HepG2 (cell line): Measurements from ENCODE around the gene SRSF11. TPM values are rescaled to one million over a fixed set of nuclear protein-coding genes. Genes with fewer than 3 reads are reported as not detected.

Experiments
- ATAC-seq: fragments of 200-7000 bp; cut with Tn5 transposase; 3 replicates; pipeline ENCODE4 v1.9.1; 2020; ENCODE audit warnings: mild to moderate bottlenecking, moderate library complexity
- BruUV-seq: library from RNA; stranded (reverse); fragments of 400-500 nt; replicated peaks from 2 replicates; lab custom pipeline; 2021; lab: Mats Ljungman, UMichigan
- CTCF ChIA-PET: fragments of 300-600 bp; formaldehyde crosslinking; extraction: SDS; loops from one replicate; lab custom pipeline; 2021; ENCODE audit warnings: low total read pairs, inconsistent platforms, low intra/inter-chr PET ratio; lab: Yijun Ruan, JAX
- POLR2A ChIA-PET: fragments of 350-600 bp; sonication (Branson Sonifier 250); formaldehyde crosslinking; loops from one replicate; lab custom pipeline; 2020; ENCODE audit warnings: antibody characterized with exemption, inconsistent platforms; lab: Yijun Ruan, JAX
- DNase-seq: peaks from one replicate; pipeline ENCODE4 v3.0.0-alpha.2; 2015; ENCODE audit warnings: low spot score
- FAIRE-seq: peaks from 3 replicates; lab custom pipeline; 2011; peaks lifted over from hg19 to GRCh38; lab: Jason Lieb, UNC
- H2AFZ ChIP-seq: one replicate; pipeline ENCODE4 v1.6.1; 2011; ENCODE audit warnings: low read length, inconsistent platforms
- H3K27ac ChIP-seq: fragments of 300-600 bp; 3 replicates; pipeline ENCODE4 v1.8.0; 2011; ENCODE audit warnings: mixed run types, mild to moderate bottlenecking, mixed read lengths, low read length, inconsistent platforms; ENCODE audit not compliant: insufficient read depth; ENCODE audit errors: extremely low read length
- H3K27me3 ChIP-seq, 2 experiments: fragments of 200-600 bp in 1 of 2; 2 replicates in 1 of 2; 3 replicates in 1 of 2; pipeline versions ENCODE4 v1.6.0 to v1.8.0; 2011; ENCODE audit warnings: low read length in 2 of 2, mild to moderate bottlenecking in 2 of 2, moderate library complexity in 2 of 2, inconsistent platforms in 1 of 2; ENCODE audit not compliant: insufficient read depth in 2 of 2, control insufficient read depth in 1 of 2
- H3K36me3 ChIP-seq, 2 experiments: fragments of 200-600 bp in 1 of 2; replicated peaks in 1 of 2; 2 replicates in 1 of 2; 3 replicates in 1 of 2; pipeline versions ENCODE4 v1.5.1 to v1.8.0; 2011; ENCODE audit warnings: low read length in 2 of 2, inconsistent platforms in 1 of 2; ENCODE audit not compliant: insufficient read depth in 2 of 2, control insufficient read depth in 1 of 2
- H3K4me1 ChIP-seq: 2 replicates; pipeline ENCODE4 v1.5.1; 2012; ENCODE audit warnings: low read length, inconsistent platforms; ENCODE audit not compliant: insufficient read depth
- H3K4me2 ChIP-seq: 2 replicates; pipeline ENCODE4 v1.6.0; 2011; ENCODE audit warnings: low read depth, low read length, inconsistent platforms
- H3K4me3 ChIP-seq, 3 experiments: fragments of 200-600 bp in 1 of 3; sonication (generic), shearing (Covaris generic) in 1 of 3; replicated peaks in 1 of 3; 2 replicates each; pipeline ENCODE4 v1.5.1; 2011 to 2016; ENCODE audit warnings: low read length in 3 of 3, inconsistent platforms in 2 of 3, low read depth in 2 of 3, mild to moderate bottlenecking in 2 of 3, control low read depth in 1 of 3, mixed read lengths in 1 of 3; ENCODE audit not compliant: insufficient read depth in 1 of 3
- H3K79me2 ChIP-seq: one replicate; pipeline ENCODE4 v1.6.1; 2011; ENCODE audit warnings: low read length, inconsistent platforms; ENCODE audit not compliant: insufficient read depth
- H3K9ac ChIP-seq: 2 replicates; pipeline ENCODE4 v1.6.0; 2011; ENCODE audit warnings: mild to moderate bottlenecking, low read depth, low read length, inconsistent platforms; ENCODE audit not compliant: insufficient read depth
- H3K9me3 ChIP-seq: 2 replicates; pipeline ENCODE4 v1.5.1; 2012; ENCODE audit warnings: mild to moderate bottlenecking, low read length
- H4K20me1 ChIP-seq: 2 replicates; pipeline ENCODE4 v1.6.0; 2011; ENCODE audit warnings: inconsistent platforms, mild to moderate bottlenecking, low read length, moderate library complexity; ENCODE audit not compliant: insufficient read depth
- MAF1 ChIP-seq: sonication (generic); formaldehyde crosslinking; IDR thresholded peaks from 2 replicates; pipeline ENCODE4 v1.5.0; 2020; ENCODE audit warnings: missing genetic modification reagents, borderline replicate concordance
- MAZ ChIP-seq, 2 experiments: sonication (generic) in 1 of 2; formaldehyde crosslinking in 1 of 2; IDR thresholded peaks; 2 replicates each; pipeline versions ENCODE4 v1.5.0 to v1.6.1; 2012 to 2020; ENCODE audit warnings: low read depth in 2 of 2, mild to moderate bottlenecking in 2 of 2, borderline replicate concordance in 1 of 2, improper control_type of control experiment in 1 of 2, low read length in 1 of 2, missing genetic modification reagents in 1 of 2, moderate library complexity in 1 of 2
- POLR2AphosphoS2 ChIP-seq: IDR thresholded peaks from 2 replicates; pipeline ENCODE4 v1.6.1; 2011; ENCODE audit warnings: low read depth, low read length, improper control_type of control experiment
- RXRB ChIP-seq: IDR thresholded peaks from 2 replicates; pipeline ENCODE4 v1.6.1; 2016; ENCODE audit warnings: borderline replicate concordance, missing genetic modification reagents, missing compliant biosample characterization
- TAF15 ChIP-seq: fragments of 200-400 bp; formaldehyde crosslinking; IDR thresholded peaks from one replicate; pipeline ENCODE4 v1.6.1; 2018; ENCODE audit warnings: mild to moderate bottlenecking, low read depth, low read length; ENCODE audit not compliant: poor library complexity, severe bottlenecking
- ZFP90 ChIP-seq: sonication (generic); formaldehyde crosslinking; IDR thresholded peaks from 2 replicates; pipeline ENCODE4 v1.8.0; 2022; ENCODE audit warnings: missing genetic modification reagents, mild to moderate bottlenecking, inconsistent platforms, borderline replicate concordance
- ZNF235 ChIP-seq: sonication (generic); formaldehyde crosslinking; IDR thresholded peaks from 2 replicates; pipeline ENCODE4 v1.8.1; 2023; ENCODE audit warnings: mild to moderate bottlenecking, missing genetic modification reagents, borderline replicate concordance
- ZNF335 ChIP-seq: sonication (generic); formaldehyde crosslinking; IDR thresholded peaks from 2 replicates; pipeline ENCODE4 v1.4.0; 2020; ENCODE audit warnings: missing genetic modification reagents
- WGBS: methylation state at CpG from one replicate; pipeline ENCODE4 v1.1.6; 2017; ENCODE audit warnings: low lambda C conversion rate; 5-methylcytosine and 5-hydroxymethylcytosine counted together
- in situ Hi-C: cut with HindIII; loops from 2 replicates; pipeline ENCODE4 v1.10.0; 2017; ENCODE audit warnings: low pct_unique_long_range_greater_than_20kb; ENCODE audit not compliant: extremely low pct_ligation_motif_present
- intact Hi-C: fragments of 100-400 bp; cut with micrococcal nuclease; formaldehyde crosslinking; loops from one replicate; pipeline ENCODE4 v1.10.0; 2022; ENCODE audit not compliant: unreplicated experiment
- polyA plus RNA-seq, 8 experiments: library from polyadenylated mRNA; depleted of rRNA in 3 of 8; stranded (reverse) in 7 of 8; unstranded in 1 of 8; fragments of >200 nt; fragmentation: Illumina TruSeq in 4 of 8; extraction: Trizol in 4 of 8; gene quantifications; 2 replicates each; pipeline versions ENCODE4 v1.2.1 to v1.2.3, GENCODE V29; 2011 to 2016; ENCODE audit warnings: low read depth in 4 of 8, missing spikeins in 1 of 8, mixed read lengths in 1 of 8; ENCODE audit not compliant: insufficient read depth in 1 of 8
- total RNA-seq, 5 experiments: library from RNA; depleted of rRNA; stranded (reverse); fragments of >200 nt; fragmentation: Illumina TruSeq; extraction: Trizol; gene quantifications; 2 replicates each; pipeline ENCODE4 v1.2.3, GENCODE V29; 2016; ENCODE audit warnings: low read depth in 1 of 5
- TF ChIP-seq, protein P1 (sequence below): sonication (generic); formaldehyde crosslinking; IDR thresholded peaks from 2 replicates; pipeline ENCODE4 v1.5.0; 2020; ENCODE audit warnings: missing genetic modification reagents
- TF ChIP-seq, protein P2 (sequence below): IDR thresholded peaks from 2 replicates; pipeline ENCODE4 v1.6.1; 2016
- TF ChIP-seq, protein P3 (sequence below): sonication (generic); formaldehyde crosslinking; IDR thresholded peaks from 2 replicates; pipeline ENCODE4 v1.4.0; 2020; ENCODE audit warnings: low read depth, mild to moderate bottlenecking, missing genetic modification reagents

SRSF11 gene
- total and polyA plus RNA-seq, 2 of the 13 experiments (the other 11 are each of a cell fraction or from before 2014, with no cell fraction given), result 118 to 381 TPM

DNA sequence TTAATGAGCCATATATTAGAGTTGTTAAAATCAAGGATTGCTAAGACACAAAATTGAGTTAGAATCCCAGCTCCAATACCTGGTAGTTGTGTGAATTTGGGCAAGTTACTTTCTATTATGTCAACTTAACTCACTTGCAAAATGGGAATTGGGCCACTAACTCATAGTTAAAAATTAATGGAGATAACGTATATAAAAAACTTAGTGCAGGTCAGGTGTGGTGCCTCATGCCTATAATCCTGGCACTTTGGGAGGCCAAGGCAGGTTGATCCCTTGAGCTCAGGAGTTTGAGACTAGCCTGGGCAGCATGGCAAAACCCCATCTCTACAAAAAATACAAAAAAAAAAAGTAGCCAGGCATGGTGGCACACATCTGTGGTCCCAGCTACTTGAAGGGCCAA, 57.5 kb downstream of the SRSF11 start:
- Histone ChIP-seq H3K4me3 (no peak overlapping the region), H3K36me3 (peaks cover 0 to 13% of the 10 kb centered on the region in 2 experiments; a peak in 3 of 5 replicates), H3K4me2 (no peak overlapping the region), H3K9me3 (no peaks in the 10 kb centered on the region), H3K27ac (no peak overlapping the region), H3K4me1 (no peaks in the 10 kb centered on the region), H2AFZ (no peak overlapping the region), H3K9ac (no peak overlapping the region), H3K79me2 (no peaks in the 10 kb centered on the region), H3K27me3 (no peaks in the 10 kb centered on the region), H4K20me1 (no peaks in the 10 kb centered on the region)
- TF ChIP-seq MAZ (IDR thresholded peaks at IDR 0.05; ENCODE audit: borderline replicate concordance, low read depth, low read length) (no peak), MAZ (CRISPR knock-in tag; IDR thresholded peaks at IDR 0.05; ENCODE audit: low read depth) (no peak), ZNF335 (CRISPR knock-in tag) (no peak), MAF1 (no peak), RXRB (CRISPR knock-in tag) (no peak)
- ChIA-PET POLR2A (no interaction called here), CTCF (no interaction called here)
- DNase-seq, result no peak
- FAIRE-seq, result no peak
- in situ Hi-C loops (no loop called here), intact Hi-C loops (no loop called here)
- no TSS peak for BruUV-seq
- WGBS, result 90% methylated on average over 1 of the region's 1 CpG
- no peak for ATAC-seq

DNA sequence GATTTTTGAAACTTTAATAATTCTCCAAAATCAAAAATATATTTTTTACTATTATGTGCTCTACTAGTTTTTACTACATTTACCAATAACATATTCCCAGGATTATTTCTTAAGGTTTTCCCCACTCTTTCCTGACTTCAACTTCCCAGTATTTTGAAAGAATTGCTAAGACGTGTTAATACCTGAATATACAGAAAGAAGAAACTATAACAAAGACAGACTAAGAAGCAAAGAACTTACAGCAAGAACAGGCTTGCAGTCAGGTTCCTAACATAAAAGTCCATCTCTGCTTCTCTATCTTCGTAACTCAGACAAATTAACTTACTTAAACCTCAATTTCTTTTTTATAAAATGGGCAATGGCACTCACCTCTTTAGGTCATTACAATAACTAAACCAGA, 63.2 kb downstream of the SRSF11 start:
- ChIA-PET CTCF (no interaction called here), POLR2A (no interaction called here)
- Histone ChIP-seq H3K4me2 (no peak overlapping the region), H3K27ac (no peak overlapping the region), H3K79me2 (no peaks in the 10 kb centered on the region), H3K4me3 (no peak overlapping the region), H3K9ac (no peak overlapping the region), H2AFZ (no peak overlapping the region), H3K36me3 (peaks cover 0 to 8% of the 10 kb centered on the region in 2 experiments; a peak in 4 of 5 replicates), H3K4me1 (no peaks in the 10 kb centered on the region), H3K9me3 (no peaks in the 10 kb centered on the region), H3K27me3 (no peaks in the 10 kb centered on the region), H4K20me1 (no peaks in the 10 kb centered on the region)
- TF ChIP-seq POLR2AphosphoS2, result no peak
- TF ChIP-seq, protein P1, sequence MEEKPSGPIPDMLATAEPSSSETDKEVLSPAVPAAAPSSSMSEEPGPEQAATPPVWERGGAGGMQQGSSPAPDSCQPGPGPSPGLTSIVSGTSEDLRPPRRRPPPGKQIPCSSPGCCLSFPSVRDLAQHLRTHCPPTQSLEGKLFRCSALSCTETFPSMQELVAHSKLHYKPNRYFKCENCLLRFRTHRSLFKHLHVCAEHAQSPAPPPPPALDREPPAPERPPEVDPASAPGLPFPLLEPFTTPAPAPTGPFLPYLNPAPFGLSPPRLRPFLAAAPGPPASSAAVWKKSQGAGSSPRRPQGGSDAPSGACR (CRISPR knock-in tag), result no peak
- no peak for TF ChIP-seq ZNF235 (CRISPR knock-in tag)
- TF ChIP-seq, protein P2, sequence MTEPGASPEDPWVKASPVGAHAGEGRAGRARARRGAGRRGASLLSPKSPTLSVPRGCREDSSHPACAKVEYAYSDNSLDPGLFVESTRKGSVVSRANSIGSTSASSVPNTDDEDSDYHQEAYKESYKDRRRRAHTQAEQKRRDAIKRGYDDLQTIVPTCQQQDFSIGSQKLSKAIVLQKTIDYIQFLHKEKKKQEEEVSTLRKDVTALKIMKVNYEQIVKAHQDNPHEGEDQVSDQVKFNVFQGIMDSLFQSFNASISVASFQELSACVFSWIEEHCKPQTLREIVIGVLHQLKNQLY (CRISPR knock-in tag), result no peak
- TF ChIP-seq ZFP90 (CRISPR knock-in tag), result no peak
- no peak for TF ChIP-seq TAF15
- TF ChIP-seq, protein P3, sequence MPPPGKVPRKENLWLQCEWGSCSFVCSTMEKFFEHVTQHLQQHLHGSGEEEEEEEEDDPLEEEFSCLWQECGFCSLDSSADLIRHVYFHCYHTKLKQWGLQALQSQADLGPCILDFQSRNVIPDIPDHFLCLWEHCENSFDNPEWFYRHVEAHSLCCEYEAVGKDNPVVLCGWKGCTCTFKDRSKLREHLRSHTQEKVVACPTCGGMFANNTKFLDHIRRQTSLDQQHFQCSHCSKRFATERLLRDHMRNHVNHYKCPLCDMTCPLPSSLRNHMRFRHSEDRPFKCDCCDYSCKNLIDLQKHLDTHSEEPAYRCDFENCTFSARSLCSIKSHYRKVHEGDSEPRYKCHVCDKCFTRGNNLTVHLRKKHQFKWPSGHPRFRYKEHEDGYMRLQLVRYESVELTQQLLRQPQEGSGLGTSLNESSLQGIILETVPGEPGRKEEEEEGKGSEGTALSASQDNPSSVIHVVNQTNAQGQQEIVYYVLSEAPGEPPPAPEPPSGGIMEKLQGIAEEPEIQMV (CRISPR knock-in tag), result no peak
- 93% methylated on average over 2 of the region's 2 CpGs for WGBS
- no TSS peak for BruUV-seq
- intact Hi-C loops (no loop called here), in situ Hi-C loops (no loop called here)
- DNase-seq (no peak), ATAC-seq (no peak), FAIRE-seq (no peak)
